ENCODE data around the gene STX3.

The STX3 gene

DNA sequence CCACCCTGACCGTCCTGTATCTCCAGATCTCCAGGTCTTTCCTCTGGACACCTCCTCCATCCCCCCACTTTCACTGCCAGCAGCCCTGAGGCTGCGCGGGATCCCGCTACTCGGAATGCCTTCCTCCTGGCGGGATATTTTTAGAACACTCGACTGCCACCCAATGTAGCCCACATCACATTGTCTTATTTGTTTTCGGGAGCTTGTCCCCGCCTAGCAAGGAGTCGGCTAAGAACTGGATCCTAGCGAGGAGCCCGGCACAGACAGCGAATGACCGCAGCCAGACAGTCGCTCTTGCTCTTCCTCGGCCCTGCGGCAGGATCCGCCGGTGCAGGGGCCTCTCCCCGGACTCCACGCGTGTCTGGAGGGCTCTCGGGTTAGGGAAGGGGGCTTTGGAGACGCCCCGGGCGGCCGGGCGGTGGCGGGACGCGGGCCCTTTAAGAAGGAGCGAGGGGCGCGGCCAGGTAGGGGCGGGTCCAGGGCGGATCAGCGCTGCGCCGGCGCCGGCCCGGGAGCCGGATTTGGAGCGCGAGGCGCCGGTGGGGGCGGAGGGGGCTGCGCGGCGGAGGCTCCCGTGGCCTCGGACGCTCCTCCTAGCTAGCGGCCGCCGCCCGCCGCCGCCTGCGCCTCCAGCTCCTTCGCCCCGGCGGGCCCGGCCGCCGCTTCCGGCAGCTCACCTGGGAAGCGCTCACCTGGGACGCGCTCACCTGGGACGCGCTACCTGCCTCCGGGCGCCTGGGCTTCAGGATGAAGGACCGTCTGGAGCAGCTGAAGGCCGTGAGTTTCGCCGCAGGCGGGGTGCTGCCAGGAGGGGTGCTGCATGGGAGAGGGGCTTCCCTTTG, at the start of gene STX3:
STX3 (plus strand) TSS at position 518 of the 842 bp plus-strand sequence; CDS start at position 748, 230 bp downstream.
- peak; percentile 69 for DNase-seq

DNA sequence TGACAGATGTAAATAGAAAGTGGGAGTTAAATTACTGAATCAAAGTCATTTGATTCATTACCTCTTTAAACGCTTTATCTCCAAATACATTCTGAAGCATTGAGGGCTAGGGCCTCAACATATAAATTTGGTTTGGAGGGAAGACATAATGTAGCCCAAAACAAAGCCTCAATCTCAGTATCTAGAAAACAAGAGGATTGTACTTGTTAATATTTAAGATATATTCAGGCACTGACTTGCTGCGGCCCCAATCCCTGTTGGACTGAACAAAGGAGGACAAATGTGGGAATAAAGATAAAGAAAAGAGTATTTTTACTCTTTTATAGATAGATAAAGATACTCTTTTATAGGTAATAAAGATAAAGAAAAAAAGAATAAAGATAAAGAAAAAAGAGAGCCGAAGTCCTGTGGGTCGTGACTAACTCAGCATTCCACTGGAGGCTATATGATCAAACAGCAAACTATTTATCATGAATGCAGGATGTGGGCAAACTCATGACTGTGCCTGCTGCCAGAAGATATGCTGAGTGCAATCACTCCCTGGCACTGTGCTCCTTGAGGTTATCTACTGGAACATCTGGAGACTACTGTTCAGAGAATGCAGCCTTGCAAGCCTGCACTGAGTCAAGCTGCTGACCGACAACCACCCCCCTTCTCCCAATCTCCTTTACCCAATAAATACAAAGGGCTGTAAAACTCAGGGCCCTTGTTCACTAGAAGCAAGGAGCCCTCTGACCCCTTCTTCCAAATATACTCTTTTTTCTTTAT, 48.5 kb upstream of the STX3 start:
- DNase-seq: no peak

DNA sequence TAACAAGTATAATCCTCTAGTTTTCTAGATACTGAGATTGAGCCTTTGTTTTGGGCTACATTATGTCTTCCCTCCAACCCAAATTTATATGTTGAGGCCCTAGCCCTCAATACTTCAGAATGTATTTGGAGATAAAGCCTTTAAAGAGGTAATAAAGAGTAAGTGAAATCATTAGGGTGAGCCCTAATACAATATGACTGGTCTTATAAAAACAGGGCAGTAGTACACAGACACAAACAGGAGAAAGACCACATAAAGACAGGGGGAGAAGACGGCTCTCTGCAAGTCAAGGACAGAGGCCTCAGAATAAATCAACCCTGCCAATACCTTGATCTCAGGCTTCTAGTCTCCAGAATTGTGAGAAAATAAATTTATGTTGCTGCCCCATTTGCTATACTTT, 47.8 kb upstream of the STX3 start:
- DNase-seq: no peak

DNA sequence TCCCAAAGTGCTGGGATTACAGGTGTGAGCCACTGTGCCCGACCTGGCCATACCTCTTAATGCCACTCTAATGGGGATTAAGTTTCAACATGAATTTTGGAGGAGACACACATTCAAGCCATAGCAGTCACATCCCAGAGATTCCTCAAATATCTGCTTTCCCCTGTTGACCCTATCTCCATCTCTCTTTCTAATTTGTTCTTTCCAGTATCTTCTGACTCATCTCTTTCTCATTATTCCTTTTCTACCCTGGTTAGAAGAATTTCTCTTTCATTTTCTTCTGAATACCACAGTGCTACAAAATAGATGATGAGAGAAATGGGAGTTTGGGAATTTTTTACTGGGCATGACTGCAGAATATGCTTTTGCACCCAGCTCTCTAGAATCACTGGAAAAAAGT, 46.6 kb upstream of the STX3 start:
- no peak for DNase-seq

DNA sequence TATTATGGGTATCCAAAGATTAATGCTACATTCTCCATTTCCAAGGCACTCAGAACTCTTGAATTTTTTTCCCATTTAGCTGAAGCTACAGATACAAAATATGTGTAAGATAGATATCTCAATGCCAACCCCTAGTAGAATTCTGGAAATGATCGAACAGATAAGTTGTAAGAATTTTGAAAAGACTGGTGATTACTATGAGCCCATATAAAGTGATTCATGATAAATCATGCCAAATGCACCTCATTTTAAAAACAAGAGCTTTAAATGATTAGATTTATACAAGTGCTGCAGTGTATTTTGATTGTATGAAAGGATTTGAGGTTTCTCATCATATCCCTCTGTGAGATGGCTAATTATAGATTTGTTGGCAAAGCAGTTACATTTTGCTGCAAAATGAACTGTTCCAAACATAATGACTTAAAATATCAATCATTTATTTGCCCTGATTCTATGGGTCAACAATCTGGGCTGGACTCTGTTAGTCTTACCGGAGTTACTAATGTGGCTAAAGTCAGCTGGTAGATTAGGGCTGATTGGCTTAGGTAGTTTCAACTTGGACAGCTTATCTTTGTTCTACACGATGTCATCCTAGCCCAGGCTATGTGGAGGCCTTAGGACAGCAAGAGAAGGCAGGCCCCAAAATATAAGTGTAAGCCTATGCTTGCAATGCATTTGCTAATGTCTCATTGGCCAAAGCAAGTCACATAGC, 44.9 kb upstream of the STX3 start:
- DNase-seq: no peak

DNA sequence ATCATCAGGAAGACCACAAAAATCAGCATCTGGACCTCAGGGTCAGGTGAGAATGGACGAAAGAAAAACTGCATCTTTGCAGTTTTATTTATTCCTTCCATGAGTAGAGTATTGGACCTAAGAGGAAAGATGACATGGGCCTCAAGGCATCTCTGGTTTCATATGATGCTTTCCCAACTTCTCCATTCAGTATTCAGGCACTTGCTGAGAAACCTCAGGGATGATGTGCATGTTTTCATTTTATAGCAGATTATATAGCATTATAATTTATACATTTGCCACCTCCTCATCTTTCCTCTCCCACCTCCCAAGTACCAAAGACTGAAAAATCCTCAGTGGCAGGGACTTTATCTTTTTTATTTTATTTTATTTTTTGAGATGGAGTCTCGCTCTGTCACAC, 41.4 kb upstream of the STX3 start, which contains the start of gene OR10V1:
OR10V1 (minus strand) TSS at position 101 of the 400 bp plus-strand sequence; CDS start at position 101, 0 bp downstream.
- no peak for DNase-seq

DNA sequence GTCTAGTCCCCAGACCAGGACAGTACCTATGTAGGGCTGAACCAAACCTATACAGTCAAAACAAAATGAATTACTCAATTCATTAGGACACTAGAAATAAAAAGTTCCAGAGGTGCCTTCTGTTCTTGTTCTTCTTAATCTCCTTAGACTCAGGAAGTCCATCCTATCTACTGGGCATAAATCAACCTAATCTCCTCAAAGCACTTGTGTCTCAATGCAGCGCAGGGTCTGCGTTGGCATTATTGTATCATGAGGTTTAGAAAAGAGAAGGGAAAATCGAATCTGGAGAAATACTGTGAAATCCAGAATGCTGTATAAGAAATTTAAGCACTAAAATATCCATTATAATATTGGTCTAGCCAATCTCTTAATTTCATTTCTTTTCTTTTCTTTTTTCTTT, 39.1 kb upstream of the STX3 start:
- no peak for DNase-seq

DNA sequence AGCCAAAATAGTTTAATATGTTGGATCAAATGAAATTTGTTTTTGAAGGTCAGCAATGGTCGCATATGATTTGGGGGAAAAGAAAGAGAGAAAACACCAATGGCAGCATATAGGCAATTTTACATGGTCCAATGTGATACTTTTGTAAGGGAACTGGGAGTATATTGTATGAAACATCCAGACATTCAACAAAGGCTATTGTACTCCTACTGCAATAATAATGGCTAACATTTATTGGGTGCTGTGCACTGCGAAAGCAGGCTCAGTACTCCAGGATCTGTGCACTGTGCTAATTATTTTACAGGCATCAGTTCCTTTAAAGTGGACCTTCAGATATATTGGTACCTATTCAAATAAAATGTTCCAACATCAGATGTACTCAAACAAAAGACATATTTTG, 35.6 kb upstream of the STX3 start:
- no peak for DNase-seq

DNA sequence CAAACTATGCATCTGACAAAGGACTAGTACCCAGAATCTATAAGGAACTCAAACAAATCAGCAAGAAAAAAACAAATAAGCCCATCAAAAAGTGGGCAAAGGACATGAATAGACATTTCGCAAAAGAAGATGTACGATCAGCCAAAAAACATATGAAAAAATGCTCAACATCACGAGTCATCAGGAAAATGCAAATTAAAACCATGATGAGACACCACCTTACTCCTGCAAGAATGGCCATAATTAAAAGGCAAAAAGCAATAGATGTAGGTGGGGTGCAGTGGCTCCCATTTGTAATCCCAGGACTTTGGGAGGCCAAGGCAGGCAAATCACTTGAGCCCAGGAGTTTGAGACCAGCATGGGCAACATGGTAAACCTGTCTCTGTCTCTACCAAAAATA, 31.1 kb upstream of the STX3 start:
- DNase-seq: no peak

DNA sequence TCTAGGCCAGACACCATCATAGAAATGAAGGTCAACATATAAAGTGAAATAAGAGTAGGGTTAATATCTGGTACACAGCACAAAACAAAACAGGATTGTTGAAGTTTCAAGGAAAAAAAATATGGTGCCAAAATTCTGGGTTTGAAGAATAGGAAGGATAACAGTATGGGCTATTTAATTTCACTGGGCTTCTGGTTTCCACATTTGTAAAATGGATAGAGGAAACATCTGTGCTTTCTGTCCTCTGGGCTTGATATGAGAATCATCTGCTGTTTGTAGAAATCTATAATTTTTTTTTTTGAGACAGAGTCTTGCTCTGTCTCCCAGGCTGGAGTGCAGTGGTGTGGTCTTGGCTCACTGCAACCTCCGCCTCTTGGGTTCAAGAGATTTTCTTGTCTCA, 27.8 kb upstream of the STX3 start:
- no peak for DNase-seq

DNA sequence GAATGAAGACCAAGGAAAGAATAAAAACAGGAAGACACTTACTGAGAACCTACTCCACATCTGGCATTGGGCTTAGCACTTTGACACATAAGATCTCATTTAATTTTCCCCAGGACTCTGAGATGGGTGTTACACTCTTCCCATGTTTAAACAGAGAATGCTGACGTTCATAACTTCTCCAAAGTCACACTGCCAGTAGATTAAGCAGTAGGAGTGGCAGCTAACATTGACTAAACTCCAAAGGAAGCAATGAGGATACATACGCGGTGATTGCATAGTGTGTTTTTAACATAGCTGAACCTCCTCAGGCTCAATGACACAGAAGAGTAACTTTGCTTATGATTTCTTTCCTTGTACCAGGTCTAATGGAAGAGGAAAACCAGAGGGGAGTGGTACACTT, 27.0 kb upstream of the STX3 start:
- no peak for DNase-seq

DNA sequence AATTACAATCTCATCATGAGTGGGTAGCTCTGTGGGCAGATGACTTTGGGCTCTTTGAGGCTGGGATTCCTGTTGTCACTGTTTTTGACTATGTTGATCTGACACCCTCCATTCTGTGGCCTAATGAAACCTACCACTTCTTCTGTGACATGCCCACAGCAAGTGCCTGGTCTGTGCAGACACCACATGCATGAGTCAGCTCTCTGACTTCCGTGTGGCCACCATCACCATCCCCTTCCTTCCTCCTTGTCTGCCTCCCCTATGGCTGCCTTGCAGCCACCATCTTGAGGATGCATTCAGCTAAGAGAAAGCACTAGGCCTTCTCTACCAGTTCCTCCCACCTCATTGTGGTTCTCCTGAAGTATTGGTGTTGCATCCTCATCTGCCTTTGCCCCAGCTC, 26.3 kb upstream of the STX3 start:
- DNase-seq: no peak

DNA sequence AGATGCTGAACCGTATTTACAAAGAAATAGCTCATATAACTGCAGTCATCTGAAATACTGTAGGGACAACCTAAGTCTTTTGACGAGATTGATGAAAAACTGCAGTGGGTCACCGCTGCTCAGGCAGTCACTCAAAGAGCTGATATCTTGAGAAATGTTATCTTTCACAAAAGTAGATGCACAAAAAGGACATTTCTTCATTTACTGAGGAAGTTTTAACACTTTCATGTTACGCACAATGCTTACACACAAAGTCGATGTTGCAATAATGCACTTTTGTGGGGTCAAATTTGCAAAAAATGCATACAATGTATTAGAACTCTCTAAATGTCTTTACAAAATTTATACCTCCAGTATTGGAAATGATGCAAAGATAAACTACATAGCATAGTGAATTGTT, 25.3 kb upstream of the STX3 start:
- DNase-seq: no peak

DNA sequence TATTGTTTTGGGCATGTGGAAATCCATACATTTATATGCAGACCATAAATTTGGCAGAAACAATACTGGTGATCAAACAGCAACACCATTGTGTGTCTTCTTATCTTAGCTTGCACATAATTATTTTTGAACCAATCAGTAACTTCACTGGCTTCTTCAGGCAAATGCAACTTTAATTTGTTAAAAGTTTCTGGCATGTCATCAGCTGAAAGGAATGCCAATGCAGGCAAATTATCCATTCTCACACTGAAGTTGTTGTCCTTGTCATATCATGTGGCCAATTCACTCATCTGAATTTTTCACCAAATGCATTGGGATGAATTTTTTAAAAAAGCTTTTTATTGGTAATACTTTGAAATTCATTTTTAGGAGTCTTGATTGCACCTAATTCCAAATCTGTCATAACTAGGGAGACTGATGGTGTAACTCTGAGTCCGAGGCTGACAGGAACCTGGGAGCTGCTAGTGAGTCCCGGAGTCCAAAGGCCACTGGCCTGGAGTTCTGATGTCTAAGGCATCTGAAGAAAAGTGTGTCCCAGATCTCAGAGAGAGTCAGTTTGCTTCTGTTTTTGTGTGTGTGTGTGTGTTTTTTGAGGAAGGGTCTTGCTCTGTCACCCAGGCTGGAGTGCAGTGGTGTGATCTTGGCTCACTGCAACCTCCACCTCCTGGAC, 24.1 kb upstream of the STX3 start:
- no peak for DNase-seq

DNA sequence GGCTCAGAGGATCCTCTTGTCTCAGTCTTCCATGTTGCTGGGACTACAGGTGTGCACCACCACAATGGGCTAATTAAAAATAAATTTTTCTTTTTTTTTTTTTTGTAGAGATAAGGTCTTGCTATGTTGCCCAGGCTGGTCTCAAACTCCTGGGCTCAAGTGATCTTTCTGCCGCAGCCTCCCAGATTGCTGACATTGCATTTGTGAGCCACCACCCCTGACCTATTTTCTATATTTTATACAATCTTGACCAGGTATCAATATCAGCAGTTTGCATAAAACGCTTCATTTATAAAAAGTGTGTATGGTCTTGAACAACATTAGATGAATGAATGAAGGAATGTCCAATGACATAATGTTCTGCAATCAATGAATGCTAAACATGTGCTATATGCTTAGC, 9.1 kb upstream of the STX3 start:
- DNase-seq: no peak

DNA sequence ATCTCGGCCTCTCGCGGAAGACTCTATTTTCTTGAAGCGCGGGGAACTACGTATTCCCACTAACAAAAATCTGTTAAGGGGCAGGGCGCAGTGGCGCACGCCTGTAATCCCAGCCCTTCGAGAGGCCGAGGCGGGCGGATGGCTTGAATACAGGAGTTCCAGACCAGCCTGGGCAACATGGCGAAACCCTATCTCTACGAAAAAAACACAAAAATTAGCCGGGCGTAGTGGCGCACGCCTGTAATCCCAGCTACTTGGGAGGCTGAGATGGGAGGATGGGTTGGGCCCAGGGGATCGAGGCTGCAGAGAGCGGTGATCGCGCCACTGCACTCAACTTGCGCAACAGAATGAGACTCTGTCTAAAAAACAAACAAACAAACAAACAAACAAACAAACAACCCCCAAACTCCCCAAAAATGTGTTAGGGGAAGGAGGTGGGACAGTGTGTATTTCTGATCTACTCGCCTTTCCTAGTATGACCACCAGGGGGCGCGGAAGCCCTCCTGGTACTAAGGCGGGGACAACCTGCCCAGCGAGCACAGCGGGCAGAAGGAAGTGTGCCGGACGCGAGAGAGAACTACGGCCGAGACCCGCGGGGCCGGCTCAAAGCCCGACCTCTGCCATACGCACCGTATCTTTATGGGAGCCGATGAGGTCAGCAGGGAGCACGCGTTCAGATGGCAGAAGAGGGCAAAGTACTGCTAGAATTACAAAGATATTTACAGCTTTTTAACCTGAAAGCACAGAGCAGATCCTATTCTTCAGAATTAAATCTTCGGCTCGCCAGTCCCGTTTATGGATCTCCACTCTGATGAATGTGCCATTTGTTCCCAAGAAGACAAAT, 1.3 kb upstream of the STX3 start:
- DNase-seq: peak; percentile 77

DNA sequence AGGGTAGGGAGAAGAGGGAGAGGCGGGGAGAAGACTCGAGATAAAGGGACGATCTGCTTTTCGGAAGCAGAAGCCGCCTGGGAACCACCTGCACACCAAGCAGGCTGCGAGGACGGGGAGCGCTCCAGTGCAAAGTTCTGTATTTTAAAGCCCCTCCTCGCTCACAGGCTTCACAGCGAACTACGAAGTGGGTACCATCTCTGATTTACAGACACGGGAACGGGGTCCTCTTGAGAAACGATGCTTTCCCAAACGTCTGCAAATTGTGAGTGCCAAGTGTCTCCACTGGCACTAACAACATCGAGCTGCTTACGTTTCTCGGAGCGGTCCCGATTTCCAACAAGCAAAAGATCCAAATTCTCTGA, 700 bp upstream of the STX3 start:
- peak; percentile 61 for DNase-seq

DNA sequence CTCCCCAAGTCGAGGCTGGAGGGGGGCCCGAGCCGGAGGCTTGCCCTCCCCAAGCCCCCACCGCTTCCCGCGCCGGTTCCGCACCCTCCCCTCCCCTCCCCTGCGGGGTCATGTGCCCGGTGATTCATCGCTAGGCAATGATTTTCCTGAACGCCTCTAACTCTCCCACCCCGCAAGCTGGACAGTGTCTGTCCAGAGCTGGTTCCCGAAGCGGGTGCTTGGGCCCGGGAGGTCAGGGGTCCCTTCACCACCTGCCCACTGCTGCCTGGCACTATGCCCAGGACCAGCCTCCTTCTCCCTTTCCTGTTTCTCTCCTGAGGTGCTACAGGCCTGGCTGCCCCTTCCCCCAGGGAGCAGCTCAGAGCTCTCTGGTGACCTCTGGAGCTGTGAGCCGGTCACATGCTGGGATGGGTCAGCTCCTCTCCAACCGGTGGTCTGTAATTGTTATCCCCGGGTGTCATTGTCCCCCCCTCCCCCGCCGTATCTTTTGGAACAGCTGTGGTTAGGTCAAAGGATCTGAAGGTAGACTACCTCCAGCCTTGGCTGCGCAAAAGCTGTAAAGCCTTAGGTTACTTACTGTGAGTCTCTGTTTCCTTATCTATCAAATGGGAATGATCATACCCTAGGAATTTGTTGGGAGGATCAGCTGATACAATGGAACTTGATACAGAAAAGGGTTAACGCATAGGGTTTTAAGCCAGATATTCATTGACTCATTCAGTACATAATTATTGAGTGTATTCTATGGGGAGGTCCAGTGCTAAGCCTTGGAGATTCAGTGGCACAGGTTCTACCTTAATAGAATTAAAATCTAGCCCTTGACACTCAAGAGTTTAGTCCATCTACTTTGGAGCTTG, 753 bp downstream of the STX3 start:
- DNase-seq: peak; percentile 31

DNA sequence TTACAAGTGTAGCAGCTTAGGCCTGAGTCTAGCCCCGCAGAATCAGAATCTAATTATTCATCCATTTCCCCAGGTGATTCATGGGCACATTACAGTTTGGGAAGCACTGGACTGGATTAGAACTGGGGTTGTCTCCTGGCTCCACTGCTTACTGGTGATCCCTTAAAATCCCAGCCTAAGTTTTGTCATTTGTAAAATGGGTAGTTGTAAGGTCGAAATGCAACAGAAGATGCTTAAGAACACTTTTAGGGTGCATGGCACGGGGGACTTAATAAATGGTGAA, 1.3 kb downstream of the STX3 start:
- no peak for DNase-seq

DNA sequence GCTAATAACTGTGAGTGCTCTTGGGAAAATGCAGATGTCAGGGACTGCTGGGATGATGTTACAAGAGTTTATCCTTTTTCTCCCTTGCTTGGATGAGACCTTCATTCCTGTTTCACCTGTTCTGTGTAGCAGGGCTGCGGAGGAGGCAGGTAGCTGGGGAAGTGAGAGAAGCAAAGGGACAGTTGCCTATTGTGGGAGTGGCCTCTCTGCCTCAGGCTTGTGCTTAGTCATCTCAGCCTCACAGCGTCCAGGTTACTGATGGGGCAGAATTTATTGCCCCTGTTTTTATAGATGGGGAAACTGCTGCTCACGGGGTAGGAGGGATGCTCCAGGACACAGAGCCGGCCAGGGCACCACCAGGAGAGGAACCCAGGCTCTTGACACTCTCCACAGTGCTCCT, 1.7 kb downstream of the STX3 start:
- no peak for DNase-seq

DNA sequence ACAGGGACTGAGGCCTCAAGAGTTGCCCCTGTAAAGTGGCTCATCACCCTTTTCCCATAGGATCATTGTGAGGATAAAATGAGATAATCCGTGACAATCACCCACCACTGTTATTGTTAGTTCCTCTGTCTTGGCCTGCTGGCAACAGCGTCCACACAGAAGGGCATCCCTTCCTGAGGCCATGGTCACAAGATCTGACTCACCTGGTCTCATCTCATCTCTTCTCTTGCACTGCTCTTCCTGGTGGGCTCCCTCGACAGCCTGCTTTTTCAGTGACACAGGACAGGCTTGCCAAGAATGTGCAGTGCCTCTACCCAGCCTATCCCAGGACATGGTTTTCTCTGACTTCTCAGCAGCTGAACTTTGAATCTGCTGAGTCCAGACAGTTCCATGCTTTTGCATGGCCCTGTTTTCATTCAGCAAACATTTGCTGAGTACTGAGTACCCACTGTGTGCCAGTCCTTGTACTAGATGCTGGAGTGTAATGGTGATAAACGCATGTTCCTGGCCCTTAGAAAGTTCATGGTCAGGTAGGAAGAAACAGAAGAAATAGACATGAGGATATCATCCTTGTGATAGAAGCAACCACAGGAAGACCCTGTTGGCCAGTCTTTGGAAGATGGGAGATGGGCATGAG, 3.3 kb downstream of the STX3 start:
- no peak for DNase-seq
